NCI-H1048 (cell line): Measurements from ENCODE around the gene CCDC134.
A peak's percentile ranks its signal among the peaks of the same experiment; 100 is the strongest.

ENCODE experiments used
- DNase-seq: peaks from one replicate; lab custom pipeline; 2025; lab: John Stamatoyannopoulos, UW

The CCDC134 gene

GRCh38 chr22:41800348-41801146 lies at the start of gene CCDC134:
Gene CCDC134, plus strand, starts transcription at chr22:41800679. Its CDS starts 8,212 bp downstream, at chr22:41808891.
- peak; percentile 50 for DNase-seq

DNA sequence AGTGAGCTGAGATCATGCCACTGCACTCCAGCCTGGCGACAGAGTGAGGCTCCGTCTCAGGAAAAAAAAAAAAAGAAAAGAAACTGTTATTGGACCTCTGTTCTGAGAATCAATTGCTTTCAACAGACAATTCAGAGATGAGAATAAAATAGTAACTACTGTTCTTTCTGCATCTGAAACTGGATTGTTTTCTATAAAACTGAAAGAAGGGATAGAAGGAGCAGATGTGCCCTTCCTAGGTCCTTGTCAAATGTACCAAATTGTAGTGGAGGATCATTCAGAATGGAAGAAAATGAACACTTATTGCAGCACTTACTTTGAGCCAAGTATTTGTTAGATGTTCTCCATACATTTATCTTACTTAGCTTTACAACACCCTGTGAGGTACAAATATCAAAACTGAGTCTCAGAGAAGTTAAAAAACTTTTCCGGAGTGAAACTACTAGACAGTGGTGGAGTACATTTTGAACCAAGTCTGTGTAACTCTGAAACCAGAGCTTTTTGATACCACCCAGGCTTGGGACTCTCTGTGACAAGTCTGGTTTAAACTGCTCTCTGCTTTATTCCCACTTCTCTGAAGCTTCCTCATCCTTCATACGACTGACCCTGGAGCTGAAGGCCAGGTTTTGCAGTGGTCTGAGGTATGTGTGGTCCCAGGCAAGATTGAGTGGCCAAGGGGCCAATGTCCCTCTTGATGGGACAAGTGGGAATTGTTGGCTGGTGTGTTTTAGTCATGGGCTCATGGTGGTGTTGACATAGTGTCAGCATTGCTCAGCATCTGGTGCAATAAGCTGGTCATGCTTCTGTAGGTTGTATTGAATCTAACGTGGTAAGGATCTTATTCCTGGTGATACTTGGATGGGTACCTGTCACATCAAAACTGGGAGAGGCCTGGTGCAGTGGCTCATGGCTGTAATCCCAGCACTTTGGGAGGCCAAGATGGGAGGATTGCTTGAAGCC lies 48.2 kb upstream of the CCDC134 start:
- no peak for DNase-seq

DNA sequence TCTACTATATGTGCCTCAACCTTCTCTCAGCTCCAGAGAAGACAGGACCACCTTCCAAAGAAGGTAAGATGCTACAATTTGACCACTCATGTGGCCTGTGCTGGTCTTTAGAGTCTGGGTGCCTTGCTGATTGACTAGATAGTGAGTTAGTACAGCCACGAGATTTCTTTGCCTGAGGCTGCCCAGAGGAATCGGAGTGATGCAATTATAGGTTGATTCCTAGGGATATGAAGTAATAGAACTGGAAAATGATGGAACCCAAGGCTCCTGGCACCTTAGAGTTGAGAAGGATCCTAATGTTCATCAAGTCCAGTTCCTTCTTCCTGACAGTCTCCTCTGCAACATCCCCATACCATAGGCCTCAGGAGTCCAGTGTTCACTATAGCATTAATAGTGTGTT lies 46.5 kb upstream of the CCDC134 start:
- no peak for DNase-seq

DNA sequence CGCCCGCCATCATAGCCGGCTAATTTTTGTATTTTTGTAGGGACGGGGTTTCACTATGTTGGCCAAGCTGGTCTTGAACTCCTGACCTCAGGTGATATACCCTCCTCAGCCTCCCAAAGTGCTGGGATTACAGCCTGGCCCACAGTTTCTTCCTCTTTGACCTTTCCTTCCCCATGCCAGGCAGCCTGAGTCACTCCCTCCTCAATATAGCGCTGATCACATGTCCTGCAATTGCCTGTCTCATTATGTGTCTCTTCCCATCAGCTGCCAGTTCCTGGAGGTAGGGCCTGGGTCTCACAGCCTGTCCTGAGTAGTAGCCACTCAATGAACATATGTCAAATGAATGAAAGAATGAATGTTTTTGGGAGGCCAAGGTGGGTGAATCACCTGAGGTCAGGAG lies 43.0 kb upstream of the CCDC134 start:
- no peak for DNase-seq

DNA sequence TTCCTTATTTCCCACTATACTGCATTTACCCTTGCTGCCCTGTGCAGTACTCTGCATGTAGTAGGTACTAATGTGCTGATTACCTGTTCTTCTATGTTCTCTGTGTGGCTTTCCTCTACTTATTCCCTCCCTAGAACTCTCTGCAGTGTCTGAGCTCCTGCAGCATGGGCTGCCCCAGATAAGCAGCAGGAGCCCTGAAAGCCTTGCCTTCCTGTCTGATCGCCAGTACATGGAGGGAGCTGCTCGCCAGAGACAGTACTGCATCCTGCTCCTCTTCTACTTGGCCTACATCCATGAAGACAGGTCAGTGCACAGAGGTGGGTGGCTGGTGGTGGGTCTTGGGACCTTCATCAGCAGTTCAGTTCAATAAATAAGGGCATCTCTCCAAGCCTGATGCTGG lies 42.2 kb upstream of the CCDC134 start:
- no peak for DNase-seq

DNA sequence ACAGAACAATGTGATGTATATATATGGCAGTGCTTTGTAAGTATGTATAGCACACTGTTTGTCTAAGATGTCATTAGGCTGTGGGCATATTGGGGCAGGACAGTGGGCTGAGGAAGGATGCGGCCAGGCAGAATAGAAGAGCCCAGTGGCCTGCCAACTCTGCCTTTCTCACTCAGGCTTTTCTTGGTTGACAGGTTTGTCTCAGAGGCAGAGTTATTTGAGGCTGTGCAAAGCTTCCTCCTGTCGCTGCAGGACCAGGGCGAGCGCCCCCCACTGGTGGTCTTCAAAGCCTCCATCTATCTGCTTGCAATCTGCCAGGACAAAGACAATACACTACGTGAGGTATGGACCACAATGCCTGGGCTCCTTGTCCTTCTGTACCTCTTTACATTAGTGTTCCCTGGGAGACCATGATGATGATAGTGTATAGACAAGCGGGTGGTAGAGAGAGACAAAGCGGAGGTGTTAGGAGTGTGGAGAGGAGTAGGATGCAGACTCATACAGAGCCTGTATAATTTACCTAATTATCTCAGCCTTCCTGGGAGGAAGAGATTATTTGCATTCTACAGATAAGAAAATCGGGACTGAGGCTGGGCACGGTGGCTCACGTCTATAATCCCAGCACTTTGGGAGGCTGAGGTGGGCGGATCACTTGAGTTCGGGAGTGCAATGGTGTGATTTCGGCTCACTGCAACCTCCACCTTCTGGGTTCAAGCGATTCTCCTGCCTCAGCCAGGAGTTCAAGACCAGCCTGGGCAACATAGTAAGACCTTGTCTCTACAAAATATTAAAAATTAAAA lies 37.3 kb upstream of the CCDC134 start:
- no peak for DNase-seq

DNA sequence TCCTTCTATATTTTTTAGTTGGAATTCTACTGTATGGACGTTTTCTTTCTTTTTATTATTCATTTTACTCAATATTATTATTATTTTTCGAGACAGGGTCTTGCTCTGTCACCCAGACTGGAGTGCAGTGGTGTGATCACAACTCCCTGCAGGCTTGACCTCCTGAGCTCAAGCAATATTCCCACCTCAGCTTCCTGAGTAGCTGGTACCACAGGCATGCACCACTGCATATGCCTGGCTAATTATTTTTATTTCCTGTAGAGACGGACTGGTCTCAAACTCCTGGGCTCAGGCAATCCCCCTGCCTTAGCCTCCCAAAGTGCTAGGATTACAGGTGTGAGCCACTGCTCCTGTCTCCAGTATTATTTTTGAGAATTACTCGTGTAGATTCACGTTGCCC lies 34.0 kb upstream of the CCDC134 start:
- no peak for DNase-seq

- no peak for DNase-seq
These were observed 32.0 kb upstream of the CCDC134 start for GRCh38 chr22:41768430-41768829.

DNA sequence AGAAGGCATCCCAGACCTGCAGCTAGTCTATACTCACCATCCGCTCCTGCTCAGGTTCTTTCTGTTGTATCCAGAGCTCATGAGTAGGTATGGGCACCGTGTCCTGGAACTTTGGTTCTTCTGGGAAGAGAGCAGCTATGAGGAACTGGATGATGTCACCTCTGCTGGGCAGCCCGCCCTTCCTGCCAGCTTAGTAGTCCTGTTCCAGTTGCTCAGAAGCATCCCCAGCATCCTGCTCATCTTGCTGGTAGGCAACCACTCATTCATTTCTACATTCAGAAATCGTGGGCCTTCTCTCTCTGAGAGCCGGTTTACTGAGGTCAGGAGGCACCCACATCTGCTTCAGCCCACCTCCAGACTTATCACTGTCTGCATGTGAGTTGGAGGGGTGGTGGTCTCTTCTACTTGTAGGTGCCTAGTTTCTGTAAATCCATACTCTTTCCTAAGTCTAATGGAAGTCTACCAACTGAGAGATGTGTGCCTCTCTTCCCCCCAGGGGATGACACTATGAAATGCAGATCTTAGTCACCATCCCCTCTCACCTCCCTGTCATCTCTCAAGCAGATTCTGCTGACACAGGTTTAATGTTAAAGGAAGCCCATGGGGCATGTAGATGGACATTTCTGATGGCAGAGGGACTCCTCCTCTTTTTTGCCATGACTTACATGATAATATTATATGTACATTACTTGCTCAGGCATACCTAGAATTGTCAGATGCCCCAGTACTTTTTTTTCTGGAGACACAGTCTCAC lies 29.6 kb upstream of the CCDC134 start:
- no peak for DNase-seq

- DNase-seq = no peak
These were observed 28.3 kb upstream of the CCDC134 start for GRCh38 chr22:41772198-41772597.

DNA sequence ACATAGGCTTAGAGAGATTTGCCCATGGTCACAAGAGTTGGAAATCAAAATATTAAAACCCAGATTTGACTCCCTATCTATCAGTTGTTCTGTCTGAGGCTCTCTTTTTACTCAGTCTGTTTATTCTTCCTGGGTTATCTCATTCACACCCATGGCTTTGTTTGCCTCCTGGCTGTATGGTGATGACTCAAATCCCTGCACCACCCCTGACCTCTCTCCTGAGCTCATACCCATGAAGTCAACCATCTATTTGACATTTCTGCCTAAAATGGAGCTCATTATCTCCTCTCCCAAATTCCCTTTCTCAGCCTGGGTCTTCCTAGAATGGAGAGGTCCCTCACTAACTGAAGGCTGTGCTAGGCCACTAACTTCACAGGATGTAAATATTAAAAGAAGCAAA lies 27.8 kb upstream of the CCDC134 start:
- no peak for DNase-seq

DNA sequence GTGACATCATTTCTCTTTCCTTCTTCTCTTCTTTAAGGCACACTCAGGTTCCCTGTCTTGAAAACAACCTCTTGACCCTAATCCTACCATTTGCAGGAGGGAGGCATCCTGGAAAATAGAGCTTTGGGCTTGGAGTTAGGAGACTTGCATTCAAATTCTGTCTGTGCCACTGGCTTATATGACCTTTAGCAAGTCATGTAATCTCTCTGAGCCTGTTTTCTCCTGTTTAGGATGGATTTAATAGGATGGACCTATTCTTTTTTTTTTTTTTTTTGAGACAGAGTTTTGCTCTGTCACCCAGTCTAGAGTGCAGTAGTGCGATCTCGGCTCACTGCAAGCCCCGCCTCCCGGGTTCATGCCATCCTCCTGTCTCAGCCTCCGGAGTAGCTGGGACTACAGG lies 25.1 kb upstream of the CCDC134 start:
- DNase-seq = no peak

- no peak for DNase-seq
These were observed 24.5 kb upstream of the CCDC134 start for GRCh38 chr22:41775976-41776375.

- DNase-seq = no peak
These were observed 24.1 kb upstream of the CCDC134 start for GRCh38 chr22:41776381-41776780.

GRCh38 chr22:41777749-41778425 lies 22.6 kb upstream of the CCDC134 start:
- DNase-seq = no peak

DNA sequence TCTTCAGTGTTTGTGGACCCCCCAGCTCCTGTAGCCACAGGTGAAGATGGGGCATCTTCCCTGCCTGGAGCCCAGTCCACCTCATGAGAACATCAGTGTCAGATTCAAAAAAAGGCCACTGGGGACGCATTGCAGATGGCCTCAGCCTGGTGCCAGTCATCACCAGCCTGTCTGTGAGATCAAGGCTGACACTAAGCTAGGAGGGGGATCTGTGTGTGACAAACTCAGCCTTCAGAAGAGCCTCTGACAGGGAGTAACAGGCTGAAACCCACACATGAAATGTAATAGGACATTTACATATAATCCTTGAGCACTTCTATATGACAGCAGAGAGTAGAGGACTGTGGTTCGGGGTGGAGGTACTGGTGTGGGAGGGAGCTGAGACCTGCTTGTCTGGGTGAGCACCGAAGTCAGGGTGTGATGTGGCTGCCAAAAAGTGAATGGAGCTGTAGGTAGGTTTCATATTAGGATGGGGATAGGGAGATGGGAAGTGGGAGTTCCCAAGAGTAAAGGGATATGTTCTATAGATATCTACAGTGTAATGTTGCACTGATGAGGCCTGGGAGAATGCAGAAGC lies 20.5 kb upstream of the CCDC134 start:
- DNase-seq = no peak

- no peak for DNase-seq
These were observed 19.6 kb upstream of the CCDC134 start for GRCh38 chr22:41780746-41781505.

DNA sequence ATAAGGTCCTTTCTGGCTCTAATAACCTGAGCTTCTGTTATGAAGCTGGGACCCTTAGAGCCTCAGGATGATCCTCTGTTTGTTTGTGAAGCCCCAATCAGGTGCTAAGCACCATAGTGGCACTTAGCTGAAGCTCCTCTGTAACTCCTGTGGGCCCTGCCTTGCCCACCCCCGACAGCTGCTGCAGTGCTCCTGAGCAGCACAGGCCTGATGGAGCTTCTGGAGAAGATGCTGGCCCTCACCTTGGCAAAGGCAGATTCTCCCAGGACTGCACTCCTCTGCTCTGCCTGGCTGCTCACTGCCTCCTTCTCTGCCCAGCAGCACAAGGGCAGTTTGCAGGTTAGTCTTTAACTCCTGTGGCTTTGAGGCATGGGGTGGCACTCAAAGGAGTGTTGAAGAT lies 19.0 kb upstream of the CCDC134 start:
- DNase-seq = no peak

- no peak for DNase-seq
These were observed 18.2 kb upstream of the CCDC134 start for GRCh38 chr22:41782316-41782715.

DNA sequence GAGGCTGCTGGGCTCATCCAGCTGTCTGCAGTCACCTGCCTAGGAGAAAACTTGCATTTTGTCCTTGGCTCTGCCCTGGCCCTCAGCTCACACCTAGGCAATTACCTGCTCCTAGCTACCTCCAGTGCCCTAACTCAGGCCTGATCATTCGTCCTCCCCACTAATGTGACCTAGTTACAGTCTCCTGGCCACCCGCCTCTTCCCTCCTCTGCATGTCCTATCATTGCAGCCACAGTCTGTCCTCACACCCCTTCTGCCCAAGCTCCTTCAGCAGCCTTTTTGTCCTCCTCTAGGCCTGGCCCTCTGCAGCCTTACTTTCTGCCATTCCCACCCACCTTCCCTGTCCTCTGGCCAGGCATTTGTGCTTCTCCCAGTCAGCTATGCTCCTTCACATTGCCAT lies 17.7 kb upstream of the CCDC134 start:
- no peak for DNase-seq
